ENCODE results near the gene ARF1.
A peak's percentile ranks its signal among the peaks of the same experiment; 100 is the strongest.

The ARF1 gene

GRCh38 chr1:228148196-228148861, 65.8 kb downstream of the ARF1 start:
- peak; percentile 32 for DNase-seq (ENCODE audit: low spot score)

Data from AG08395 (cell line).